Neural cell (in vitro differentiated cells): Measurements from ENCODE around the gene LAPTM5.

Experiments used
- CTCF ChIP-seq: fragments of 450-650 bp; IDR thresholded peaks from 2 replicates; pipeline ENCODE4 v1.5.1; 2014; ENCODE audit warnings: antibody characterized with exemption, mild to moderate bottlenecking, moderate library complexity; ENCODE audit not compliant: poor library complexity, severe bottlenecking
- EP300 ChIP-seq: fragments of 450-650 bp; conservative IDR thresholded peaks from 2 replicates; pipeline ENCODE4 v1.6.1; 2014; ENCODE audit warnings: antibody characterized with exemption, mild to moderate bottlenecking, moderate library complexity; ENCODE audit not compliant: poor library complexity, severe bottlenecking
- EZH2 ChIP-seq: fragments of 200-600, 300-800 bp; shearing (Covaris generic), sonication (generic); IDR thresholded peaks from 2 replicates; pipeline ENCODE4 v1.6.1; 2014; ENCODE audit warnings: antibody characterized with exemption, low read length, borderline replicate concordance, mild to moderate bottlenecking; ENCODE audit not compliant: insufficient read depth, poor library complexity, severe bottlenecking
- MXI1 ChIP-seq: fragments of 450-650 bp; conservative IDR thresholded peaks from 2 replicates; pipeline ENCODE4 v1.6.1; 2014; ENCODE audit warnings: antibody characterized with exemption, mild to moderate bottlenecking; ENCODE audit not compliant: poor library complexity, severe bottlenecking
- POLR2AphosphoS5 ChIP-seq: IDR thresholded peaks from 2 replicates; pipeline ENCODE4 v1.6.1; 2012
- RAD21 ChIP-seq: fragments of 450-650 bp; conservative IDR thresholded peaks from 2 replicates; pipeline ENCODE4 v1.6.1; 2014; ENCODE audit warnings: antibody characterized with exemption, mild to moderate bottlenecking, moderate library complexity
- REST ChIP-seq: IDR thresholded peaks from 2 replicates; pipeline ENCODE4 v1.6.1; 2012; ENCODE audit warnings: borderline replicate concordance
- SMC3 ChIP-seq: fragments of 450-650 bp; conservative IDR thresholded peaks from 2 replicates; pipeline ENCODE4 v1.6.1; 2014; ENCODE audit warnings: antibody characterized with exemption, mild to moderate bottlenecking, moderate library complexity; ENCODE audit not compliant: poor library complexity
- TAF1 ChIP-seq: IDR thresholded peaks from 2 replicates; pipeline ENCODE4 v1.6.1; 2012; ENCODE audit warnings: low read depth

- TF ChIP-seq TAF1 (no peak), CTCF (peak; percentile 69), EP300 (no peak), EZH2 (no peak), MXI1 (no peak), POLR2AphosphoS5 (no peak), REST (no peak), RAD21 (peak; percentile 57), SMC3 (peak; percentile 71)
Measured at GRCh38 chr1:30779294-30780071, 21.9 kb upstream of the LAPTM5 start.
